HS-5 (cell line): Measurements from ENCODE around the gene PER1.
A peak's percentile ranks its signal among the peaks of the same experiment; 100 is the strongest.

Experiments used
- DNase-seq: peaks from one replicate; pipeline ENCODE4 v3.0.0-alpha.2; 2012; ENCODE audit warnings: low read depth

PER1 gene

DNA sequence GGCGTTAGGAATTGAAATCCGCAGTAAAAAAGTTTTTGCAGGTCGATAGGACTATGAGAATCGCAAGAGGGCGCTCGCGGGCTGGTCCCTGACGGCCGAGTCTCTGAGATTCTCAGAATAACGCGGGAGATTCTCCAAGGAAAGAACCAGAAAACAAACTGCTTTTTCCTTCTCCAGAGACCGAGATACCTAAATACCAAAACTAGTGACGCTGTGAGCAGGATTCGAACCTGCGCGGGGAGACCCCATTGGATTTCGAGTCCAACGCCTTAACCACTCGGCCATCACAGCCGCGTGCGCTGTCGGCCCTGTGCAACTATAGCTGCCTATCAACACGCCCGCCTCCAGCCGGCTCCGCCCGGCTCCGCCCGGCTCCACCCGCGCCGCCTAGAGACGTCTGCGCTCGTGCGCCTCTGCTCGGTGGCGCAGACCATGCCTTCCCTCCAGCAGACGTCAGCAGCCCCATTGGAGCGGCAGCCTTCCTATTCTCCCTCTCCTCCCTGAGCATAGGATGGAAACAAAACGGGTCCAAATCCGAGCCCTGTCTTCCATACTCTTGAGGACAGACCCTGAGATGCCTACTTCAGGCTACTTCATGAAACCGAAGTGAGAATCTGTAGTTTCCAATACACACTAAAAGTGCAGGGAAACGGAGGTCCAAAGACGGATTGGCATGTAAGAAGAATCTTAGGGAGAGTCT is 13.4 kb downstream of the PER1 start:
- DNase-seq, result peak; percentile 98

DNA sequence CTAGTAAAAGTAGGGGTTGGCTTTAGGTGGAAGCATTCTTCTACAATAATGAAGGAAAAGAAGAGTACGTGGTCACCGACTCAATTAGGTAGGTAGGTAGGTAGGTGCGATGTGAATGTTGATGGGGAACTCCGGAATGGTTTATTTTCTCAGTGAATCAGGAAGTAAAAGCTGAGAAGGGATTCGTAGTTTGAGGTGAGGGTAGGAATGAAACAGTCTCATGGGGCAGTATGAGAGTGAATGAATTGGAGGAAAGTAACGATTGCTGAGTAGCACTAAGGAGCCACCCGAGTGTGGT is 13.9 kb downstream of the PER1 start:
- DNase-seq, result no peak

DNA sequence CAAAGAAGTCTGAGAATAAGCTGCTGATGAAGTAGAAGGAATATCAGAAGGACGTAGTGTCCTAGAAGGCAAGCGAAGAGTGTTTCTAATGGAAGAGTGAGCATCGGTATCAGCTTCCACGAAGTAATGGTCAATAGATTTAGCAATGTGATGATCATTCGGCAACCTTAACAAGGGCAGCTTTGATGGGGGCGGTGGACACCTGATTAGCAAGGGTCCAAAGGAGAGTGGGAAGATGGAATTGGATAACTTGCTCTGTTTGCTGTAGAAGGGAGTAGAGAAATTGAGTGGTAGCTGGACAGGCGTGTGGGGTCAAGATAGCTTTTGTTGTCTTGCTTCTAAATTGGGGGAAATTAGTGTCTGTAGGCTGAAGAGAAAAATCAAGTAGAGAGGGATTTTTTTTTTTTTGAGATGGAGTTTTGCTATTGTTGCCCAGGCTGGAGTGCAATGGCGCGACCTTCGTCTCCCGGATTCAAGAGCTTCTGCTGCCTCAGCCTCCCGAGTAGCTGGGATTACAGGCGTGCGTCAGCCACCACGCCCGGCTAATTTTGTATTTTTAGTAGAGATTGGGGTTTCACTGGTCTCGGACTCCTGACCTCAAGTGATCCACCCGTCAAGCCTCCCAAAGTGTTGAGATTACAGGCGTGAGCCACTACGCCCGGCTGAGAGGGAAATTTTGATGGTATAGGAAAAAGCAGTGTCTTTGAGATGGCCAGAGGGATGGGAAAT is 14.4 kb downstream of the PER1 start:
- no peak for DNase-seq

DNA sequence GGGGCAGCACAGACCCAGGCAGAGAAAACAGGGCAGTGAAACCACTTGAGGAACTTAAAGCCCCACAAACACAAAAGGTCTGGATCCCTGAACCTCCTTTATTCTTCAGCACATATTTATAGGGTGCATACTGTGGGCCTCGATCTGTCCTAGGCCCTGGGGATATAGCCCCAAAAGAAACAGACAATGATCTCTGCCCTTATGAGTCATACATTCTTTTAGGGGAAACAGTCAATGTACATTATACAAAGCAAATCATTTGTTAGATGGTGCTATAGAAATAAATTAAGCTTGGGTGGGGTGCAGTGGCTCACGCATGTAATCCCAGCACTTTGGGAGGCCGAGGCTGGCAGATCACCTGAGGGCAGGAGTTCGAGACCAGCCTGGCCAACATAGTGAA is 18.3 kb downstream of the PER1 start:
- DNase-seq, result no peak

DNA sequence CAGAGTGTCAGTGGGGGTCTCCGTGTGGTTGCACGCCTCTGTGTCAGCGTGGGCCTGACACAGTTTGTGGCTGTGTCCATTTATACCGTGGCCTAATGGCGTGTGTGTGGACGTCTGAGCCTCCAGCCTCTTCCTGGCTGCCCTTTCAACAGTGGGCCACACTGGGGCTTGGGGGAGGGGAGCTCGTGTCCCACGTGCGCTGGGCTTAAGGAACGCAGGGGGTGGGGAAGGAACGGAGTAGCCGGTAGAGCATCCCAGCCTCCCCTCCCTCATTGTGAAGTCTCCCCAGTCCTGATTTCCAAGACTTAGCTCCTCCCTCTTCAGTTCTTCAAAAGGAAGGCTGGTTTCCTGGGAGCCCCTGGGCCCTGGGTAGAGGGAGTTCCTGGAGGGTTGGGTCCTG is 18.8 kb downstream of the PER1 start:
- no peak for DNase-seq

DNA sequence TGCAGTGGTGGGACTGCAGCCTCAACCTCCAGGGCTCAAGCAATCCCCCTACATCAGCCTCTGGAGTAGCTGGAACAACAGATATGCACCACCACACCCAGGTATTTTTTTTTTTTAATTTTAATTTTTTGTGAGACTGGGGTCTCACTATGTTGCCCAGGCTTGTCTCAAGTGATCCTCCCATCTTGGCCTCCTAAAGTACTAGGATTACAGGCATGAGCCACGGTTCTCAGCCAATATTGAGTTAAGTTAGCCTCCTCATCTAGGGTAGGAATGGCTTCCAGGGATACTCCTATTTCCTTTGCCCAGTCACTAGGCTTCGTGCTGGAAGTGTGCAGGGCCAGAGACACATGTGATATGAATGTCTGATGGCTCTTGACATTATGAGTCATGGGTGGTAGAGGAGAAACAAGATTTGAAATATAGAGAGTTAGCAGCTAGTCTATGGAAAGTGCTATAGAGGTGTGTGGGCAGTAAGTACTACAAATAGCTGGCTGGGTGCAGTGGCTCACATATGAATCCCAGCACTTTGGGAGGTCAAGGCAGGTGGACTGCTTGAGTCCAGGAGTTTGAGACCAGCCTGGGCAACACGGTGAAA is 20.3 kb downstream of the PER1 start:
- DNase-seq, result no peak

DNA sequence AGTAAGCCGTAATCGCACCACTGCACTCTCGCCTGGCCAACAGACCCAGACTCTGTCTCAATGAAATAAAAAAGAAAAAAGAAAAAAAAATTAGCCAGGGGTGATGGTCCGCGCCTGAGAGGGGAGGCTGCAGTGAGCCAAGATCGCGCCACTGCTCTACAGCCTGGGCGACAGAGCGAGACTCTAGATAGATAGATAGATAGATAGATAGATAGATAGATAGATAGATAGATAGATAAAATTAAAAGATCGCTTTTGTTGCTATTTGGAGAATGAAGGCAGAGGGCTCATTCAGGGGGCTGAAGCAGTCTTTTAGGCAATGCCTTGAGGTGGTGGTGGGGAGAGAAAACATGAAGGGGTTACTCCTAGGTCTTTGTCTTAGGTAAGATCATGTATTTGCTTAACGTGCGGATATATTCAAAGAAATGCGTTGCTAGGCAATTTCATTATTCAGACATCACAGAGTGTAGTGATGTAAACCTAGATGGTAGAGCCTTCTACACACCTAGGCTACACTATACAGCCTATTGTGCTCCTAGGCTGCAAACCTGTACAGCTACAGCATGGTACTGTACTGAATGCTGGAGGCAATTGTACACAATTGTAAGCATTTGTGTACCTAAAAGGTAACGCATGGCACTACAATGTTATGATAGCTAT is 23.9 kb downstream of the PER1 start:
- DNase-seq, result no peak

DNA sequence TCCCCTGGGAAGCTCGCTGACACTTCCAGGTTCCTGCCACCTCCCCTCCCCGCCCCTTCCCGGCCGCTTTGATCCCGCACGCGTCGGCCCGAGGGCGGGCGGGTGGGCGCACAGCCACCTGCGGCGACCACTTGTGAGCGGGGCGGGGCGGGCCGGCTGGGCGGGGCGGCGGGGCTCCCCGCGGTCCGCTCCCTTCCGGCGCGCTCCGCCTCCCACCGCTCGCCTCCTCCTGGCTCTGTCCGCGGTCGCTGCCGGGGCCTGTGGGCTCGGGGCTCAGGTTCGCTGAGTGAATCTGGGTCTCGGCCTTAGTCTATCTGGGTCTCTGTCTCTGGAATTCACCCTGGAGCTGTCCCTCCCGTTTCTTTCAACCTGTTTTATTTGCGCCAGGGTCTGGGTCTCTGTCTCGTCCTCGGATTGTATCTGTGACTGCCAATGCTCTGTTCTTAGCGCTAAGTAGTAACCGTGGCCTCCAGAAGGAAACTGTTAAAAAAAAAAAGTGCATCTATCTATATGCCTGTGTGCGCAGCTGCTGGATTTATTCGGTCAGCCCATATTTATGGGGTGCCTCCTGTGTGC is 25.6 kb downstream of the PER1 start:
- DNase-seq, result no peak

DNA sequence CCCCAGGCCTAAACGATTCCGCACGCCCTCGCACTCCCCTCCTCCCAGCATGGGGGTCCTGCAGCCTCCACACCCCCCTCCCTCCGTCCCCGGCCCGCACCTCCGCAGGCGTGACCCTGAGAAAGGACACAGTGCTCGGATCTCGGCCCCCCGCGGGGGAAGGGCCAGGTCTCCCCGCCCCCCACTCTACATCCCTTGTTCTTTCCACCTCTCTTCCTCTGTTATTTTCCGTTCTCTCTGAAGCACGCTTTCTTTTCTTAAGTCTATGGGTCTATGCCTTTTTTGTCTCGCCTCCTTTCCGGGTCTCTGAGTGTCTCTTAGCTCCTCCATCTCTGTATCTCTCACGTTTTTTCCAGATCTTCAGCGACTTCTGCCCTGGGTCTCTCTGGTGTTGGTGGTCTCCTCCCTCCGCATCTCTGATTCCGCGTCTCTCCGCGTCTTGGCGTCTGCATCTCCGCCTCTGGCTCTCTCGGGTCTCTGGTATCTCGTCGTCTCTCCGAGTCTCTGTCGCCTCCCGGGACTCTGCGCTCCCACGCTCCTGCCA is 26.2 kb downstream of the PER1 start:
- DNase-seq, result no peak

DNA sequence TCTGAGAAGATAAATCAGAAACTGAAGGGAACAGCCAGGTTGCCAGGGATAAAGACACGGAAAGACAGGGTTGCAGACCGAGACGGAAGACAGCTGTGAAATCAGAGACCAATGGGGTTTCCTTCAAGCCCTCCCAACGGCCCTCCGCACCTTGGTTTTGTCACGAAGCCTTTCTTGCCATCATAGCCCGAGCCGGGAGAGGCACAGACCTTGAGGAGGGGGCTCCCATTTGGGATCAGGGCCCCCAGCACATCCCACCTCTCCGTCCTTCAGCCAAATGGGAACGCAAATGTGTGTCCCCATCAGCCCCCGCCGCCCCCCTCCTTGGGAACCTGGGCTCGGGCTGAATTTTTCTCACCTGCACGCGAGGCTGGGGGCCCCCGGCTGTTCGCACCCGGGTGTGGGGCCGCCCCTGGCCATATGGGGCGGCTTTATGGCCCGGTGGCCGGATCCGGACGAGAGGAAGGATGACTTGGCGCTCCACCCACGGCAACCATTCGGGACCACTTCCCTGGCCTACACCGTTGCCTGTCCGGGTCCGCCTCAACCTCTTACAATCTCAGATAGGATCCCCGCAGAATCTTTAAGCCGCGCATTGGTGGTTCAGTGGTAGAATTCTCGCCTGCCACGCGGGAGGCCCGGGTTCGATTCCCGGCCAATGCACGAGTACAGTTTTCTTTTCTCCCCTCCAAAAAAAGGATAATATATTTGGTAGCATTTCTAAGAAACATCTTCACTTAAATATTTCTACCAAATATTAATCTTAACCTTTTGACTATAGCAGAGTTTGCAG is 26.9 kb downstream of the PER1 start:
- no peak for DNase-seq

DNA sequence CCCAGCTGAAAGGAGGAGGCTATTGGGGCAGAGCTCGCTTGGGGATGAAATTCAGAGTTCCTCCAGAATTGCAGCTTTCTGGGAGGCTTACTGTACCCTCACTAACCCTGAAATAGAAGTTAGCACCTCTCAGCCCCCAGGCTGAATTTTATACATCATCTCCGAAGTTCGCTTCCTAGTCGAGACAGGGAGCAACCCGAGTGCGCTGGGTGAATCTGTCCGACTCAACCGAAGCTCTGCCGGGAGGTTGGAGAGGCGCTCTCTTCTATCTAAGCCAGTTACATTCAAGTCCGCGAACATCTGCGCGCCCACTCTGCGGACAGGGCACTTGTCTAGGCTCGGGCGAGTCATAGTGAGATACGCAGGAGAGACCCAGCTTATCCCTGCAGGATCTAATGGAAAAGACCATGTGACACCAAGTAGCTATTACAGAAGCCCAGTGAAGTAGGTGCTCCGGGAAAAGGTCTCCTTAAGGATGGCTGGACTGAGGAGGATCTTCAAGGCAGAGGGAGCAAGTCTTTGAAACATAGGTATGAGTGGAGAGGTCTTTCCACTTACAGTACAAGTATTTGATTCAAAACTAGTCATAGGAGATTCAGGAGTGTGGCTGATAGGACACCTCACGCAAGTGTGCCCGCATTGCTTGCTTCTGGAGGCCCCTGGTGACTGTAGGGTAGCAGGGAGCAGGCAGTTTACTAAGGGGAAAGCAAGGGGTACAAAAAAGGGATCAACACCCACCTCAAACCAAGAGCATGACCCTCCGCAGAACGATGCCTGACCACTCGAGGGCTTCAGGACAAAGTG is 27.7 kb downstream of the PER1 start:
- no peak for DNase-seq

DNA sequence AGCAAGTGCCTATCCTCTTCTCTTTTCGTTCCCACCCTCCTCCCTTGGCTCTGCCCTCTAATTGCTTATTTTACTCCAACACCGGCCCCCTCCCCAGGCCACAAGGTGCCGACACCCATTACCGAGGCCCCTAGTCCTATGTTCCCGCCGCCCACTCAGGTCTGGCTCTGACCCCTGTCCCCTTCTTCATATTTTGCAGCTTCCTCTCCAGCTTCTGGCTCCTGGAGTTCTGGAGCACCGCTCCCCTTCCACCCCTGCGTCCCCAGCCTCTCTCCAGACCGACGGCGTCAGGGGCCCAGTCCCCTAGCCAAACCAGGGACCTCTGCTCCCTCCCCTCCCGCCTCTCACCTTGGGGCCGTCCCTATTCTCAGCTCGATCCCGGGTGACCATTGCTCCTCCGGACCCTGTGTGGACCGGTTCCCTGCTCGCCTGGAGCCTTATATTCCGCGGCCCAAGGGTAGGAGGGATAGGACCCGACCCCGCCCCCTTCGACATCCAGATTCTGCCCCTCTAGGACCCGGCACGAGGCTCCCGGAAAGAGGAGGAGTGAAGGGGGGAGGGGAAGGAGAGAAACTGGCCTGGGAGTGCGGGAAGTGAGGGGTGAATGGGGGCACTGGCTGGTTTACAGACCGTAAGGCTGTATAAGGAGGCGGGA is 28.4 kb downstream of the PER1 start, which contains the start of gene HES7:
TSS of gene HES7 (minus strand) at position 412 of the 655 bp plus-strand sequence. CDS start at position 390, 22 bp downstream.
- DNase-seq, result no peak

DNA sequence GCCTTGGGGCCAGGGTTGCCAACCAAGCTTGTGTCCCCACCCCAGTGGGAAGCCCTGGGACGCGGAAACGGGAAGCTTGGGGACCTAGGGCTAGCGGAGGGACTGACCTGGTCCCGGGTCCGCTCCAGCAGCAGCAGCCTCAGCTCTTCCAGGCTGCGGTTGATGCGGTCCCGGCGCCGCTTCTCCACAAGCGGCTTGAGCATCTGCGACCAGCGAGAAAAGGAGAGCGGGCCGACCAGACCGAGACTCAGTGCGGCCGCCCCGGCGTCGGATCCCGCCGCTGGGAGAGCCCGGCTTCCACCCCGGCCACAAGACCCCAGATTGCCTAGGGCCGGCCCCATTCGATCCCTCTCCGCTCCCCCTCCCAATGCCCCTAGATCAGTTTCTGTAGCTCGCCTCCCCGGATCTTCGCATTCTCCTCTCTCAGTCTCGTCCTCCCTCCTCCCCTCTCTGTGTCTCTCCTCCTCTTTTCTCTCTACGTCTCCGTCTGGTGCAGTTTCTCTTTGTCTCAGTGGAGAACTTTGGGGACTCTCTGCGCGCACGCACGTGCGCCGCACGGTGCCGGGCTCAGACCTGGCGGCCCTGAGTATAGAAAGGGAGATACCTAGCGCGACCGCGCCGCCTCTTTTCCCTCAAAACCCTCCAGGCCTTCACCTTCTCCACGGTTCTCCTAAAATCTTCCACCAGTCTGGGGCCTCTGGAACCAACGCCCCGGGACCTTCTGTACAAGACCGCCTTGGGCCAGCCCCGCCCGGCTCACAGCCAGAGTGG is 29.1 kb downstream of the PER1 start:
- DNase-seq, result no peak

DNA sequence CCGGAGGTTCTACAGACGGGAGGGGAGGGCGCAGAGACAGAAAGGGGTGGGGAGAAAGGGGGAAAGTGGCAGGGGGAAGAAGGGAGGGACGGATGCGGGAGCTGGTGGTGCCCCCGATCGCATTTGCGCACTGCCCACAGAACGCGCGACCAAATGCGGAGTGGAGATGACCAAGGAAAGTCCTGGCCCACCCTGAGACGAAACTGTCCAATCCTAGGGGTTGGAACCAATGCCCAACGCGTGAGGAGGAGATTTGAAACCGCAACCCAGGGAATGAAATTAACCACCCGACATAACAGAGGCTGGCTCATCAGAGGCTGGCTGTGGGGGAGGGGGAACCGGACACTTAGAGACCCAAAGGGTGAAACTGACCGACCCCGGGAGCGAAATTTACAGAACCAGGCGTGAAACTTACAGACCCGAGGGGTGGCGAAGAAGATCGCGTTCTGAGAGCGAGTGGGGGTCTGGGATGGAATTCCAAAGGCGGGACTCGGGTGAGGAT is 29.7 kb downstream of the PER1 start:
- no peak for DNase-seq

DNA sequence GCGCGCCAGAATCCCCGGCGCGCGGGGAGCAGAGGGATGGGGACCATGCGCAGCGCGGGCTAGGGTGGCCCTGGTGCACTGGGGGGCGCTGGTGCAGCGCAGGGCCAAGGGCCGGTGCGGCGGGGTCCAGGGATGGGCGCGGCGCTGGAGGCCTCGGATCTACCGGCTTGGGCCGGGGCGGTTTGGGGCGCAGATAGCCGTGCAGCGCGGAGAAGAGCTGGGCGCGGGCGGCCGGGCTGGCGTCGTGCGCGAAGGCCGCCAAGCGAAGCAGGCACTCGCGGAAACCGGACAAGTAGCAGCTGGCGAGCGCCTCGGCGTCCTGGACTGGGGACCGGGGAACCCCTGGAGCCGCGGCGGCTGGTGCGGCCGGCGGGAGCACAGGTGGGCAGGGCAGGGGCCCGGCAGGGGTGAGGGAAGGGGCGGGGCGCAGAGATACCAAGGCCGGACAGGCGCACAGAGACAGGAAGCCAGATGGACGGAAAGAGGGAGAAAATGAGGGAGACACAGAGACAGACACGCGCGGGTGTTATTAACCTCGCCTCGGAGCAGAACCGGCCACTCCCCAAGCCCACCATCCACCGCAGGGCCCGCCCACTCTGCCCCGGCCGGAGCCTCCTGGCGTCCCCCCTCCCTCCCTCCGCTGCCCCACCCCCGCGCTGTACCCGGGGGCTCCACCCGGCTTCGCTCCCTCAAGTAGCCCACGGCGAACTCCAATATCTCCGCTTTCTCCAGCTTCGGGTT is 30.4 kb downstream of the PER1 start:
- no peak for DNase-seq

DNA sequence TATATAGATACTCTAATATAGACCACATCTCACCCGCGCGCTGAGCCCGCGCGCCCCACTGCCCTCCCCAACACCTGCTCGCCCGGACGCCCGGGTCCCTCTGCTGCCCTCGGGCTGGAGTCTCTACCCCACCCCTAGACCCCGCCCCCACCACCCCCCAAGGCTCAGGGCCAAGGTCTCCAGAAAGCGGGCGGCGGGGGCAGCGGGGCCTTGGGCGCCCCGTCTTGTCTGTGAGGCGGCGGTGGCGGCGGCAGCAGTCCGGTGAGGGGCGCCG is 30.9 kb downstream of the PER1 start:
- DNase-seq, result no peak

DNA sequence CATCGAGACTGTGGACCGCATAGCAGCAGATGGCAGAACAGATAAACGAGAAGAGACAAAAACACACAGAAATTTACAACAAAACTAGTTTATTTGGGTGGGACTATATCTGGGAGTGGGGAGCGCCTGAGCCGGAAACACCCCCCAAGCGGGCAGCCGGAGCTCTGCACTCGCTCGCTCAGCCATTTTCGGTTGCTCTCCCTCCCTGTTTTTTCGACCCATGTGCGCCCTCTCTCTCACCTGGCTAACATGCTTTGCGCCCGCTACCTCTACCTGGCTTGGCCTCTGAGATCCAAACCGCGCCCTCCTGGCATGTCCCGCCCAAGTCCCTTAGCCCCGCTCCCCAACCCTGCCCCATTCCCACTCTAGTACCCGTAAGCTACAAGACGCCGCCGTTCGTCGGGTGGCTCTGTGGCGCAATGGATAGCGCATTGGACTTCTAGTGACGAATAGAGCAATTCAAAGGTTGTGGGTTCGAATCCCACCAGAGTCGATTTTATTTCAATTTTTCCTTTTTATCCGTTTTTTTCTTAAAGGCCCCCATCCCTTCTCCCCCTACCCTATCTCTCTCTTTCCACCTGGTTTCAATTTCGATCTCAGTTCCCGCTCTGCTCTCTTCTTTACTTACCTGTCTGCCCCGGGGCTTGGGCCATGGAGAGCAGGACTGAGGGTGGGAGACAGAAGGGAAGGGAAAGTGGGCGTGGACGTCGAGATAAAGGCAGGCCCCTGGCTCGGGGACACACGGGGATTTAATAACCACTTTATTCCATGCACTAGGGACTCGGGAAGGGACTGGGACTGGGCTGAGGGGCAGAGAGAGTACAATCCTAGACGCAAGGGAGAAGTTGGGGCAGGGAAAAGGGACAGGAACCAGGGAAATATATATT is 31.4 kb downstream of the PER1 start:
- no peak for DNase-seq
